GM23338 (cell line): ENCODE data around the gene MAPRE3. TPM values are rescaled to one million over a fixed set of nuclear protein-coding genes. Genes with fewer than 3 reads are reported as not detected.

ENCODE experiments used
- ATAC-seq: fragments of 200-7000 bp; cut with Tn5 transposase; 3 replicates; pipeline ENCODE4 v1.9.1; 2020
- DNase-seq: peaks from one replicate; pipeline ENCODE4 v3.0.0-alpha.2; 2015; ENCODE audit warnings: low spot score
- H2AFZ ChIP-seq: fragments of 200-600 bp; sonication (generic); 2 replicates; pipeline ENCODE4 v1.8.0; 2016; ENCODE audit warnings: antibody characterized with exemption, mild to moderate bottlenecking, moderate library complexity
- H3F3A ChIP-seq: fragments of 200-600 bp; sonication (generic); replicated peaks from 2 replicates; pipeline ENCODE4 v1.8.0; 2017; ENCODE audit warnings: antibody characterized with exemption, mixed run types, low read depth
- H3K27ac ChIP-seq: fragments of 200-600 bp; sonication (generic); 2 replicates; pipeline ENCODE4 v1.6.1; 2016; ENCODE audit warnings: low read depth
- H3K27me3 ChIP-seq: fragments of 200-600 bp; sonication (generic); 2 replicates; pipeline ENCODE4 v1.8.0; 2016; ENCODE audit warnings: mild to moderate bottlenecking, mixed run types, moderate library complexity; ENCODE audit not compliant: insufficient read depth
- H3K36me3 ChIP-seq: fragments of 200-600 bp; sonication (generic); 2 replicates; pipeline ENCODE4 v1.8.0; 2016; ENCODE audit warnings: mild to moderate bottlenecking; ENCODE audit not compliant: insufficient read depth
- H3K4me1 ChIP-seq: fragments of 200-600 bp; sonication (generic); 2 replicates; pipeline ENCODE4 v1.8.0; 2016; ENCODE audit warnings: mild to moderate bottlenecking, moderate library complexity; ENCODE audit not compliant: insufficient read depth
- H3K4me2 ChIP-seq: fragments of 200-600 bp; sonication (generic); 2 replicates; pipeline ENCODE4 v1.7.1; 2017; ENCODE audit warnings: mixed run types
- H3K4me3 ChIP-seq: fragments of 200-600 bp; sonication (generic); 2 replicates; pipeline ENCODE4 v1.6.1; 2016; ENCODE audit warnings: mixed run types
- H3K79me2 ChIP-seq: fragments of 200-600 bp; sonication (generic); replicated peaks from 2 replicates; pipeline ENCODE4 v1.8.0; 2017; ENCODE audit warnings: mild to moderate bottlenecking; ENCODE audit not compliant: insufficient read depth
- H3K9me2 ChIP-seq: fragments of 200-600 bp; sonication (generic); 2 replicates; pipeline ENCODE4 v1.8.0; 2017; ENCODE audit not compliant: insufficient read depth
- H4K20me1 ChIP-seq: fragments of 200-600 bp; sonication (generic); replicated peaks from 2 replicates; pipeline ENCODE4 v1.8.0; 2017; ENCODE audit warnings: mild to moderate bottlenecking; ENCODE audit not compliant: insufficient read depth
- H3K27ac Mint-ChIP-seq: 2 replicates; pipeline ENCODE4 v1.8.0; 2020; ENCODE audit warnings: inconsistent platforms, mild to moderate bottlenecking, moderate library complexity, mixed read lengths
- H3K27me3 Mint-ChIP-seq: 3 replicates; pipeline ENCODE4 v1.8.0; 2022; ENCODE audit warnings: low read depth, mild to moderate bottlenecking, moderate library complexity, mixed read lengths, inconsistent platforms; ENCODE audit not compliant: insufficient read depth, poor library complexity
- H3K36me3 Mint-ChIP-seq: 3 replicates; pipeline ENCODE4 v1.8.0; 2021; ENCODE audit warnings: low read depth, mild to moderate bottlenecking, inconsistent platforms, moderate library complexity, mixed read lengths
- H3K4me1 Mint-ChIP-seq: 3 replicates; pipeline ENCODE4 v1.8.0; 2020; ENCODE audit warnings: mild to moderate bottlenecking, inconsistent platforms, mixed read lengths
- H3K4me3 Mint-ChIP-seq: 3 replicates; pipeline ENCODE4 v1.8.0; 2021; ENCODE audit warnings: moderate library complexity, mild to moderate bottlenecking, inconsistent platforms, mixed read lengths
- H3K9me3 Mint-ChIP-seq: 3 replicates; pipeline ENCODE4 v1.8.0; 2020; ENCODE audit warnings: moderate library complexity, mild to moderate bottlenecking, inconsistent platforms, mixed read lengths
- CREB1 ChIP-seq: fragments of 250-450 bp; sonication (Bioruptor Pico); IDR thresholded peaks from 2 replicates; pipeline ENCODE4 v1.5.0; 2020; ENCODE audit warnings: low read depth, mild to moderate bottlenecking, moderate library complexity
- EZH2 ChIP-seq: fragments of 200-600 bp; sonication (generic); IDR thresholded peaks from one replicate; pipeline ENCODE4 v1.8.0; 2017; ENCODE audit warnings: antibody characterized with exemption, mild to moderate bottlenecking, low read depth; ENCODE audit not compliant: unreplicated experiment
- polyA plus RNA-seq: library from polyadenylated mRNA; unstranded; fragments of >200 nt; fragmentation: Nextera tagmentation; extraction: Ambion mirVana; gene quantifications from 2 replicates; pipeline ENCODE4 v1.2.1, GENCODE V29; 2016
- total RNA-seq: library from RNA; depleted of rRNA; stranded (reverse); fragments of >200 nt; shearing (Covaris generic); gene quantifications from 2 replicates; pipeline ENCODE4 v1.2.3, GENCODE V29; 2014
- TF ChIP-seq, protein P1 (sequence below): IDR thresholded peaks from one replicate; pipeline ENCODE4 v1.6.1; 2018; ENCODE audit warnings: antibody characterized with exemption; ENCODE audit not compliant: unreplicated experiment
- TF ChIP-seq, protein P2 (sequence below), 2 experiments: fragments of 200-600 bp in 1 of 2; sonication (generic) in 1 of 2; conservative IDR thresholded peaks; 2 replicates each; pipeline versions ENCODE4 v1.5.1 to v1.6.1; 2016 to 2017; ENCODE audit warnings: antibody characterized with exemption in 2 of 2, low read depth in 2 of 2, mild to moderate bottlenecking in 2 of 2, moderate library complexity in 1 of 2

Gene MAPRE3
- total and polyA plus RNA-seq, 2 experiments from 2014 or later, result 3.3 to 4.5 TPM

DNA sequence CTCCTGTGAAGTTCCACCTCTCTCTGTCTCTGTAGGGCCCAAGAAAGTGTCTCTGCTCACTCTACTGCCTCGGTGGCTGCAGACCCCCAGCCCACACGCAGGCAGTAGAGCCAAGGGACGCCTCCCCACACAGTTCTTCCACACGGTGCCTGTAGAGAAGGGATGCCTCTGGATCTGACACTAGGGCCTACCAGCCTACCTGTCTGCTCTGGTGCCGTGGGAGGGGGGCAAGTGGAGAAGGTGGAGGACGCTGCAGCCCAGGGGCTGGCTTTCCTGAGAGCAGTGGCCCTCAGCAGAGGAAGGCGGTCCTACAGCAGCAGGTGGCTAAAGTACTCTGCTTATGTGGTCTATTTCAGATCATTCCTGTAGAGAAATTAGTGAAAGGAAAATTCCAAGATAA is 53.3 kb downstream of the MAPRE3 start:
- Histone ChIP-seq H3K27ac (no peak overlapping the region), H3K4me3 (no peak overlapping the region), H3K27me3 (no peaks in the 10 kb centered on the region), H3F3A (no peaks in the 10 kb centered on the region), H3K4me1 (no peaks in the 10 kb centered on the region; the same call in 1 of the 2 replicates), H3K4me2 (no peak overlapping the region), H3K79me2 (no peaks in the 10 kb centered on the region), H3K9me2 (no peaks in the 10 kb centered on the region), H3K36me3 (no peaks in the 10 kb centered on the region), H2AFZ (no peak overlapping the region), H4K20me1 (no peaks in the 10 kb centered on the region; the same call in 1 of the 2 replicates)
- DNase-seq (no peak), ATAC-seq (no peak)
- Mint-ChIP-seq H3K27ac (no peak overlapping the region; the same call in 1 of the 2 replicates), H3K4me3 (no peak overlapping the region), H3K27me3 (peaks cover 5% of the 10 kb centered on the region), H3K9me3 (no peaks in the 10 kb centered on the region), H3K36me3 (peaks cover 4% of the 10 kb centered on the region; the same call in 2 of the 3 replicates), H3K4me1 (peaks cover 16% of the 10 kb centered on the region)
- TF ChIP-seq EZH2, result no peak
- TF ChIP-seq, protein P1, sequence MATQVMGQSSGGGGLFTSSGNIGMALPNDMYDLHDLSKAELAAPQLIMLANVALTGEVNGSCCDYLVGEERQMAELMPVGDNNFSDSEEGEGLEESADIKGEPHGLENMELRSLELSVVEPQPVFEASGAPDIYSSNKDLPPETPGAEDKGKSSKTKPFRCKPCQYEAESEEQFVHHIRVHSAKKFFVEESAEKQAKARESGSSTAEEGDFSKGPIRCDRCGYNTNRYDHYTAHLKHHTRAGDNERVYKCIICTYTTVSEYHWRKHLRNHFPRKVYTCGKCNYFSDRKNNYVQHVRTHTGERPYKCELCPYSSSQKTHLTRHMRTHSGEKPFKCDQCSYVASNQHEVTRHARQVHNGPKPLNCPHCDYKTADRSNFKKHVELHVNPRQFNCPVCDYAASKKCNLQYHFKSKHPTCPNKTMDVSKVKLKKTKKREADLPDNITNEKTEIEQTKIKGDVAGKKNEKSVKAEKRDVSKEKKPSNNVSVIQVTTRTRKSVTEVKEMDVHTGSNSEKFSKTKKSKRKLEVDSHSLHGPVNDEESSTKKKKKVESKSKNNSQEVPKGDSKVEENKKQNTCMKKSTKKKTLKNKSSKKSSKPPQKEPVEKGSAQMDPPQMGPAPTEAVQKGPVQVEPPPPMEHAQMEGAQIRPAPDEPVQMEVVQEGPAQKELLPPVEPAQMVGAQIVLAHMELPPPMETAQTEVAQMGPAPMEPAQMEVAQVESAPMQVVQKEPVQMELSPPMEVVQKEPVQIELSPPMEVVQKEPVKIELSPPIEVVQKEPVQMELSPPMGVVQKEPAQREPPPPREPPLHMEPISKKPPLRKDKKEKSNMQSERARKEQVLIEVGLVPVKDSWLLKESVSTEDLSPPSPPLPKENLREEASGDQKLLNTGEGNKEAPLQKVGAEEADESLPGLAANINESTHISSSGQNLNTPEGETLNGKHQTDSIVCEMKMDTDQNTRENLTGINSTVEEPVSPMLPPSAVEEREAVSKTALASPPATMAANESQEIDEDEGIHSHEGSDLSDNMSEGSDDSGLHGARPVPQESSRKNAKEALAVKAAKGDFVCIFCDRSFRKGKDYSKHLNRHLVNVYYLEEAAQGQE, result no peak

DNA sequence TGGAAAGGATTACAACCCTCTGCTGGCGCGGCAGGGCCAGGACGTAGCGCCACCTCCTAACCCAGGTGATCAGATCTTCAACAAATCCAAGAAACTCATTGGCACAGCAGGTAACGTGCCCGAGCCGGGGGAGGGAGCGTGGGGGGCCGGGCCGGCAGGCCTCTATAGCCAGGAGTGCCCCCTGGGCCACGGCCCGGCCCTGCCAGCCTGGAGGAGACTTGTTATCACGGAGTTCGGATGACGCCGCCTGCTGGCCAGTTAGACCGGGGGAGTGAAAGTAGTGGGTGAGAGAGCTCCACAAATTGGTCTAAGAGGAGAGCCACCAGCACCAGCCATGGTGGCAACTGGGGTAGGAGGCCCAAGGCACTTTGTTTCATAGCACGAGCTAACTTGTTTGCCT is 53.8 kb downstream of the MAPRE3 start:
- no peaks in the 10 kb centered on the region for H3K36me3 ChIP-seq
- DNase-seq (peak; percentile 90), ATAC-seq (peak; percentile 95)
- H3K4me1 Mint-ChIP-seq, result peaks cover 16% of the 10 kb centered on the region
- no peaks in the 10 kb centered on the region for H3F3A ChIP-seq
- H3K27me3 Mint-ChIP-seq, result peaks cover 5% of the 10 kb centered on the region
- no peak overlapping the region for H3K4me2 ChIP-seq
- no peaks in the 10 kb centered on the region; the same call in 1 of the 2 replicates for H4K20me1 ChIP-seq
- H3K27ac Mint-ChIP-seq, result no peak overlapping the region; the same call in 1 of the 2 replicates
- no peaks in the 10 kb centered on the region for H3K9me2 ChIP-seq
- H3K9me3 Mint-ChIP-seq, result no peaks in the 10 kb centered on the region
- H3K27ac ChIP-seq, result no peak overlapping the region
- peaks cover 5% of the 10 kb centered on the region; the same call in 2 of the 3 replicates for H3K36me3 Mint-ChIP-seq
- no peaks in the 10 kb centered on the region; the same call in 1 of the 2 replicates for H3K4me1 ChIP-seq
- TF ChIP-seq CREB1, result no peak
- TF ChIP-seq, protein P2, sequence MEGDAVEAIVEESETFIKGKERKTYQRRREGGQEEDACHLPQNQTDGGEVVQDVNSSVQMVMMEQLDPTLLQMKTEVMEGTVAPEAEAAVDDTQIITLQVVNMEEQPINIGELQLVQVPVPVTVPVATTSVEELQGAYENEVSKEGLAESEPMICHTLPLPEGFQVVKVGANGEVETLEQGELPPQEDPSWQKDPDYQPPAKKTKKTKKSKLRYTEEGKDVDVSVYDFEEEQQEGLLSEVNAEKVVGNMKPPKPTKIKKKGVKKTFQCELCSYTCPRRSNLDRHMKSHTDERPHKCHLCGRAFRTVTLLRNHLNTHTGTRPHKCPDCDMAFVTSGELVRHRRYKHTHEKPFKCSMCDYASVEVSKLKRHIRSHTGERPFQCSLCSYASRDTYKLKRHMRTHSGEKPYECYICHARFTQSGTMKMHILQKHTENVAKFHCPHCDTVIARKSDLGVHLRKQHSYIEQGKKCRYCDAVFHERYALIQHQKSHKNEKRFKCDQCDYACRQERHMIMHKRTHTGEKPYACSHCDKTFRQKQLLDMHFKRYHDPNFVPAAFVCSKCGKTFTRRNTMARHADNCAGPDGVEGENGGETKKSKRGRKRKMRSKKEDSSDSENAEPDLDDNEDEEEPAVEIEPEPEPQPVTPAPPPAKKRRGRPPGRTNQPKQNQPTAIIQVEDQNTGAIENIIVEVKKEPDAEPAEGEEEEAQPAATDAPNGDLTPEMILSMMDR (conservative IDR thresholded peaks at IDR 0.05; ENCODE audit: low read depth in 2 of 2), result peak; percentile 77 to 80
- H3K4me3 Mint-ChIP-seq, result no peak overlapping the region
- no peak overlapping the region for H3K4me3 ChIP-seq
- H2AFZ ChIP-seq, result no peak overlapping the region
- H3K27me3 ChIP-seq, result no peaks in the 10 kb centered on the region
- H3K79me2 ChIP-seq, result no peaks in the 10 kb centered on the region
